ENCODE data around the gene PDZD2. TPM values are rescaled to one million over a fixed set of nuclear protein-coding genes. Genes with fewer than 3 reads are reported as not detected.

The PDZD2 gene
- total and polyA plus RNA-seq, 2 experiments from 2014 or later: 1.7 to 4.0 TPM

DNA sequence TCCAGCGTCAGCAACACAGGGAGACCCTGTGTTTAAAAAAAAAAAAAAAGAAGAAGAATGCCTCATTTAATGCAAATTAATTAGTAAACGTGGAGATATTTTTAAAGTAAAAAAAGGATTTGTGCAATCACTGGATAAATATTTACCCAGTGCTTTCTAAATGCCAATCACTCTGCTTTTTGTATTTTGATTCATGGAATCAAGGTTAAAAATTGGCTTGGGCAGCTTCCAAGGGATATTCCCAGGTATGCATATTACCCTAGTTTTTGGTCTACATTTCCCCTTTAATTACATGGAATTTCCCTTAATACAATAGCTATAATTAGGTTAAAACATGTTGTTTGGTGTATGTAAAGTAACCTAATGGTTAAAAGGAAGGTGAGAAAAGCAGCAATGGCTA is 31.4 kb upstream of the PDZD2 start:
- Histone ChIP-seq H3K79me2 (no peaks in the 10 kb centered on the region), H3K4me2 (no peak overlapping the region), H2AFZ (no peak overlapping the region), H3K9me2 (replicated peaks; ENCODE audit: insufficient read depth) (no peaks in the 10 kb centered on the region), H3K4me1 (ENCODE audit: insufficient read depth) (no peaks in the 10 kb centered on the region), H3K27me3 (no peaks in the 10 kb centered on the region), H3K9me3 (ENCODE audit: low read depth) (no peaks in the 10 kb centered on the region), H3K27ac (no peak overlapping the region), H4K20me1 (ENCODE audit: insufficient read depth, poor library complexity, severe bottlenecking) (no peaks in the 10 kb centered on the region), H3K36me3 (replicated peaks; ENCODE audit: insufficient read depth, low read depth) (no peaks in the 10 kb centered on the region), H3K4me3 (no peak overlapping the region)
- TF ChIP-seq, protein P1, sequence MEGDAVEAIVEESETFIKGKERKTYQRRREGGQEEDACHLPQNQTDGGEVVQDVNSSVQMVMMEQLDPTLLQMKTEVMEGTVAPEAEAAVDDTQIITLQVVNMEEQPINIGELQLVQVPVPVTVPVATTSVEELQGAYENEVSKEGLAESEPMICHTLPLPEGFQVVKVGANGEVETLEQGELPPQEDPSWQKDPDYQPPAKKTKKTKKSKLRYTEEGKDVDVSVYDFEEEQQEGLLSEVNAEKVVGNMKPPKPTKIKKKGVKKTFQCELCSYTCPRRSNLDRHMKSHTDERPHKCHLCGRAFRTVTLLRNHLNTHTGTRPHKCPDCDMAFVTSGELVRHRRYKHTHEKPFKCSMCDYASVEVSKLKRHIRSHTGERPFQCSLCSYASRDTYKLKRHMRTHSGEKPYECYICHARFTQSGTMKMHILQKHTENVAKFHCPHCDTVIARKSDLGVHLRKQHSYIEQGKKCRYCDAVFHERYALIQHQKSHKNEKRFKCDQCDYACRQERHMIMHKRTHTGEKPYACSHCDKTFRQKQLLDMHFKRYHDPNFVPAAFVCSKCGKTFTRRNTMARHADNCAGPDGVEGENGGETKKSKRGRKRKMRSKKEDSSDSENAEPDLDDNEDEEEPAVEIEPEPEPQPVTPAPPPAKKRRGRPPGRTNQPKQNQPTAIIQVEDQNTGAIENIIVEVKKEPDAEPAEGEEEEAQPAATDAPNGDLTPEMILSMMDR (IDR thresholded peaks at IDR 0.05; ENCODE audit: poor library complexity): no peak
- TF ChIP-seq EZH2 (IDR thresholded peaks at IDR 0.05; ENCODE audit: borderline replicate concordance): no peak
- no peak for TF ChIP-seq EZH2phosphoT487 (IDR thresholded peaks at IDR 0.05; ENCODE audit: low read depth, severe bottlenecking, unreplicated experiment)
- WGBS (ENCODE audit: low lambda C conversion rate, missing lambda C conversion rate): 66% methylated on average over 2 of the region's 2 CpGs
- no peak for DNase-seq (ENCODE audit: low spot score)

DNA sequence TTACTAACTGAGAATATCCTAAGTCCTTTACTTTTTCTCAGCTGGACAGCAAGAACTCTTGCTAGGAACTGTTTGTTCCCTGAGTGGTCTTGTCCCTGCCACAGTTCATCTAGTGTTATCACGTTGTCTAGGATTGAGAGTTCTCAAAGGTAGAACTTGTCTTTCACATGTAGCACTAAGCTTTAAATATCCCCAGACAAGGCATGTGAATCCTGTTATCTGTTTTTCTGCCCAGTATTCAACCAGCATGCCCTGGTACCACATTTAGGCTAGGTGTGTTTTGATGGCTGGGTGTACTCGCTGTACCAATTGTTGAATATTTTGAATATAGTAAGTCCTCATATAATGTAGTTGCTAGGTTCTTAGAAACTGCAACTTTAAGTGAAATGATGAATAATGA is 27.9 kb upstream of the PDZD2 start:
- 87% methylated on average over 2 of the region's 2 CpGs for WGBS (ENCODE audit: low lambda C conversion rate, missing lambda C conversion rate)
- Histone ChIP-seq H3K4me3 (no peak overlapping the region), H3K79me2 (no peaks in the 10 kb centered on the region), H3K9me3 (ENCODE audit: low read depth) (no peaks in the 10 kb centered on the region), H2AFZ (no peak overlapping the region), H3K27me3 (no peaks in the 10 kb centered on the region), H3K27ac (no peak overlapping the region), H3K36me3 (replicated peaks; ENCODE audit: insufficient read depth, low read depth) (no peaks in the 10 kb centered on the region), H3K4me1 (ENCODE audit: insufficient read depth) (no peaks in the 10 kb centered on the region), H4K20me1 (ENCODE audit: insufficient read depth, poor library complexity, severe bottlenecking) (no peaks in the 10 kb centered on the region), H3K9me2 (replicated peaks; ENCODE audit: insufficient read depth) (no peaks in the 10 kb centered on the region), H3K4me2 (no peak overlapping the region)
- no peak for TF ChIP-seq EZH2phosphoT487 (IDR thresholded peaks at IDR 0.05; ENCODE audit: low read depth, severe bottlenecking, unreplicated experiment)
- TF ChIP-seq EZH2 (IDR thresholded peaks at IDR 0.05; ENCODE audit: borderline replicate concordance): no peak
- TF ChIP-seq, protein P1 (IDR thresholded peaks at IDR 0.05; ENCODE audit: poor library complexity): no peak
- no peak for DNase-seq (ENCODE audit: low spot score)

DNA sequence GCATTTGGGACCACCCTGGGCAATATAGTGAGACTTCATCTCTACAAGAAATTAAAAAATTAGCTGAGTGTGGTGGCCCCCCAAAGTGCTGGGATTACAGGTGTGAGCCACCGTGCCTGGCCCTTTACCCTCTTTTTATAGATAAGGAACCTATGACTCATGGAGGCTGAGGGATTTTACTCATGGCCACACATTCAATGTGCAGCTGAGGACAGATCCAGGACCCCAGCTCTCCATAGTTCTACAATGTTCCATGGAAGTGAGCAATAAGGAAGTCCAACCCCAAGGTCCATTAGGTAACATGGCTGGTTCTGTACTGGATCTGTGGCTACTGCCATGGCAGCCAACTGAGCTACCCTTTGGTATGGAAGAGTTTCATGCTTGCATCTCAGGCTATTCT is 25.3 kb upstream of the PDZD2 start:
- no peak overlapping the region for H2AFZ ChIP-seq
- no peaks in the 10 kb centered on the region for H3K27me3 ChIP-seq
- H3K27ac ChIP-seq: no peak overlapping the region
- TF ChIP-seq EZH2 (IDR thresholded peaks at IDR 0.05; ENCODE audit: borderline replicate concordance) (no peak), EZH2phosphoT487 (IDR thresholded peaks at IDR 0.05; ENCODE audit: low read depth, severe bottlenecking, unreplicated experiment) (no peak)
- TF ChIP-seq, protein P1 (IDR thresholded peaks at IDR 0.05; ENCODE audit: poor library complexity): no peak
- no peaks in the 10 kb centered on the region for H3K4me1 ChIP-seq (ENCODE audit: insufficient read depth)
- H3K4me3 ChIP-seq: no peak overlapping the region
- no peak overlapping the region for H3K4me2 ChIP-seq
- H3K36me3 ChIP-seq (replicated peaks; ENCODE audit: insufficient read depth, low read depth): no peaks in the 10 kb centered on the region
- H3K9me2 ChIP-seq (replicated peaks; ENCODE audit: insufficient read depth): no peaks in the 10 kb centered on the region
- no peak for DNase-seq (ENCODE audit: low spot score)
- 24% methylated on average over 1 of the region's 1 CpG for WGBS (ENCODE audit: low lambda C conversion rate, missing lambda C conversion rate)
- H4K20me1 ChIP-seq (ENCODE audit: insufficient read depth, poor library complexity, severe bottlenecking): no peaks in the 10 kb centered on the region
- no peaks in the 10 kb centered on the region for H3K9me3 ChIP-seq (ENCODE audit: low read depth)
- H3K79me2 ChIP-seq: no peaks in the 10 kb centered on the region

Data from hepatocyte (in vitro differentiated cells).